SU-DHL-6 (cell line): ENCODE results near the gene DHCR24.

Experiments
- H2AFZ ChIP-seq: fragments of 200-600 bp; sonication (generic); 2 replicates; pipeline ENCODE4 v1.6.1; 2014; ENCODE audit warnings: low read depth, mild to moderate bottlenecking, moderate library complexity, mixed read lengths, antibody characterized with exemption, low read length; ENCODE audit not compliant: severe bottlenecking
- H3F3A ChIP-seq: fragments of 200-600 bp; shearing (Covaris generic); 2 replicates; pipeline ENCODE4 v1.6.0; 2016; ENCODE audit warnings: antibody characterized with exemption, mild to moderate bottlenecking; ENCODE audit not compliant: insufficient read depth
- H3K27ac ChIP-seq: fragments of 200-600 bp; sonication (generic); 2 replicates; pipeline ENCODE4 v1.5.1; 2016; ENCODE audit warnings: low read depth, mild to moderate bottlenecking, low read length, moderate library complexity, mixed read lengths
- H3K27me3 ChIP-seq: fragments of 200-600 bp; sonication (generic), shearing (Covaris generic); 2 replicates; pipeline ENCODE4 v1.6.0; 2014; ENCODE audit warnings: mild to moderate bottlenecking, low read length
- H3K36me3 ChIP-seq: fragments of 200-600 bp; sonication (generic); 2 replicates; pipeline ENCODE4 v1.6.1; 2014; ENCODE audit warnings: mild to moderate bottlenecking, low read length, mixed read lengths
- H3K4me2 ChIP-seq: fragments of 300-600, 200-600 bp; shearing (Covaris generic), sonication (generic); 2 replicates; pipeline ENCODE4 v1.6.0; 2014; ENCODE audit warnings: low read length, low read depth, mild to moderate bottlenecking; ENCODE audit not compliant: poor library complexity, severe bottlenecking
- H3K4me3 ChIP-seq: fragments of 200-600 bp; sonication (generic); 2 replicates; pipeline ENCODE4 v1.5.1; 2014; ENCODE audit warnings: antibody characterized with exemption, low read length, mild to moderate bottlenecking, mixed read lengths; ENCODE audit not compliant: insufficient read depth, poor library complexity, severe bottlenecking
- H3K79me2 ChIP-seq: fragments of 200-600 bp; sonication (generic); 2 replicates; pipeline ENCODE4 v1.6.1; 2014; ENCODE audit warnings: mild to moderate bottlenecking, low read length, moderate library complexity; ENCODE audit not compliant: insufficient read depth
- H3K9ac ChIP-seq: fragments of 200-600 bp; sonication (generic); 2 replicates; pipeline ENCODE4 v1.7.0; 2014; ENCODE audit warnings: mild to moderate bottlenecking, low read length
- H3K9me2 ChIP-seq: fragments of 200-600 bp; sonication (generic); replicated peaks from 2 replicates; pipeline ENCODE4 v1.6.1; 2014; ENCODE audit warnings: low read length; ENCODE audit not compliant: insufficient read depth
- H3K9me3 ChIP-seq: fragments of 200-600 bp; sonication (generic); 2 replicates; pipeline ENCODE4 v1.6.1; 2014; ENCODE audit warnings: low read length, mixed read lengths; ENCODE audit not compliant: insufficient read depth
- H4K20me1 ChIP-seq: fragments of 200-600 bp; sonication (generic); 2 replicates; pipeline ENCODE4 v1.6.1; 2014; ENCODE audit warnings: low read depth, mild to moderate bottlenecking, antibody characterized with exemption, low read length, moderate library complexity, mixed read lengths
- CTCF ChIP-seq: fragments of 200-600 bp; sonication (generic); IDR thresholded peaks from one replicate; pipeline ENCODE4 v1.5.1; 2017; ENCODE audit warnings: antibody characterized with exemption, mild to moderate bottlenecking, low read length, moderate library complexity; ENCODE audit not compliant: insufficient read depth, poor library complexity, severe bottlenecking
- EZH2phosphoT487 ChIP-seq: fragments of 200-600 bp; sonication (generic), shearing (Covaris generic); conservative IDR thresholded peaks from 2 replicates; pipeline ENCODE4 v1.6.1; 2018; ENCODE audit warnings: mild to moderate bottlenecking, antibody characterized with exemption, low read length, moderate library complexity, mixed read lengths

DHCR24 gene

DNA sequence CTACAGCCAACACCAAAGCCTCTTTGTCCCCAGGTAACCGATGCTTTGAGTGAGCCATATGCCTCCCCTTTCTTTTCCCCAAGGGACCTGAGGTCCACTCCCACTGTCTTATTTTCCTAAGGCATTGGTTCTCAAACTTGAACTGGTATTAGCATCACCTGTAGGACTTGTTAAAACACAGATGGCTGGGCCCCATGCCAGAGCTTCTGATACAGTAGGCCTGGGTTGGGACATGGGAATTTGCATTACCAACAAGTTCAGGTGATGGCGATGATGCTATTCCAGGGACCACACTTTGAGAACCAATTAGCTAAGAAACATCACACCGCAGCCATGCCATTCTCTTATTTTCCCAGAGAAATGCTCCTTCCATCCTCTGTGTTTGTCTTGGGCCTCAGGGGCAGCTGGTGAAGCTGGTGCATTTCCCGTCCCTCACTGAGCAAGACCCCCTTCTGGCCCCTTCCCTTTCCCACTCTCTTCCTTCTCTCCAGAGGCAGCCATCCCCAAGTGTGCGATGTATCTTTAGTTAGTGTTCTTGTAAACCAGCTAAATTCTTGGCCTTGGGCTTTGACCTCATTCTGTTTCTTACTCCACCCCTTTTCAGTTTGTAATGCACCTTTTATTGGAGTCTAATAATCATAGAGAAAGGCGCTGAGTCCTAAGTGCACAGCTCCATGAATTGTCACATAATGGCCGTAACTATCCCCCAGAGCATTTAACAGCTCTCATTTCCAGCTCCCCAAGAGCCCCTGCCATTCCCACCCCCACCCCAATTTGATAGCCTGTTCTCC, 71.7 kb downstream of the DHCR24 start:
- Histone ChIP-seq H3K79me2 (no peaks in the 10 kb centered on the region), H2AFZ (no peak overlapping the region), H3K9ac (no peak overlapping the region), H3K4me2 (no peak overlapping the region), H3K27me3 (no peaks in the 10 kb centered on the region), H3K9me3 (no peaks in the 10 kb centered on the region), H3K4me3 (no peak overlapping the region), H4K20me1 (no peaks in the 10 kb centered on the region), H3F3A (no peaks in the 10 kb centered on the region), H3K36me3 (no peaks in the 10 kb centered on the region), H3K9me2 (no peaks in the 10 kb centered on the region), H3K27ac (no peak overlapping the region)
- TF ChIP-seq CTCF (no peak), EZH2phosphoT487 (no peak)

DNA sequence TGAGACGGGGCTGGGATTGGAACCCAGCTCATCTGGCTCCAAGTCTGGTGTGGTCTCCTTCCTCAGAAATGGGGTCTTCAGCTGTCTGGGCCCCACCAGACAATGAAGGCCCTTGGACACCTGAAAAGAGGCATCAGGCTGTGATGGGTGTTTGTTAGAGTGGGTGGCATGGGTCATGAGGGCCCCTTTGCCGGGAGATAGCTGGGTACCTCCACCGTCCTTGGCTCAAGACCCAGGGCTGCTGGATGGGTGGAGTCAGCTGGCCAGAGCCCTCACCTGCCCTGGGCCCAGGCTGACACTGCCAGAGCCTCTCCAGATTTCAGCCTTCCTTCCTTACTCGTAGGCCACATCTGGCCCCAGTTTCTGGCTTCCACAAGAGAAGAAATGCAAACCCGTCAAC, 72.4 kb downstream of the DHCR24 start:
- H3K27me3 ChIP-seq = no peaks in the 10 kb centered on the region
- H3K4me2 ChIP-seq = no peak overlapping the region
- H3K9ac ChIP-seq = no peak overlapping the region
- no peaks in the 10 kb centered on the region for H3K36me3 ChIP-seq
- no peaks in the 10 kb centered on the region for H3F3A ChIP-seq
- no peak overlapping the region for H3K4me3 ChIP-seq
- H3K27ac ChIP-seq = no peak overlapping the region
- H3K79me2 ChIP-seq = no peaks in the 10 kb centered on the region
- no peaks in the 10 kb centered on the region for H3K9me3 ChIP-seq
- H3K9me2 ChIP-seq = no peaks in the 10 kb centered on the region
- no peaks in the 10 kb centered on the region for H4K20me1 ChIP-seq
- TF ChIP-seq EZH2phosphoT487 = no peak
- no peak for TF ChIP-seq CTCF
- no peak overlapping the region for H2AFZ ChIP-seq

GRCh38 chr1:54814126-54814498, 72.9 kb downstream of the DHCR24 start:
- Histone ChIP-seq H3K27me3 (no peaks in the 10 kb centered on the region), H3K4me3 (no peak overlapping the region), H3K79me2 (no peaks in the 10 kb centered on the region), H2AFZ (no peak overlapping the region), H3K9me3 (no peaks in the 10 kb centered on the region), H3K9ac (no peak overlapping the region), H3K9me2 (no peaks in the 10 kb centered on the region), H3F3A (no peaks in the 10 kb centered on the region), H3K4me2 (no peak overlapping the region), H3K27ac (no peak overlapping the region), H3K36me3 (no peaks in the 10 kb centered on the region), H4K20me1 (no peaks in the 10 kb centered on the region)
- no peak for TF ChIP-seq EZH2phosphoT487
- TF ChIP-seq CTCF = no peak
